Esophagus squamous epithelium (tissue), 5 donors: ENCODE measurements around the gene ME2. TPM values are rescaled to one million over a fixed set of nuclear protein-coding genes. Genes with fewer than 3 reads are reported as not detected.
"Not testable (repeated sequence)": the region's sequence is repeated elsewhere in the genome, so short reads cannot be mapped to it uniquely, and the experiment has no call there.

Source experiments
- DNase-seq: peaks from one replicate; lab custom pipeline; 2025; lab: John Stamatoyannopoulos, UW
- H3K27ac ChIP-seq, 4 donors: fragments of 200-600 bp; sonication (generic); one replicate each; pipeline ENCODE4 v1.5.1; 2016 to 2019; ENCODE audit warnings: mild to moderate bottlenecking in 1 of 4
- H3K27me3 ChIP-seq, 4 donors: fragments of 200-600 bp; sonication (generic); 1 replicate in 3 of 4; 2 replicates in 1 of 4; pipeline versions ENCODE4 v1.5.1 to v1.6.0; 2017 to 2021; ENCODE audit warnings: antibody characterized with exemption in 1 of 4
- H3K36me3 ChIP-seq, 3 donors: fragments of 200-600 bp; sonication (generic); one replicate each; pipeline ENCODE4 v1.5.1; 2016 to 2019
- H3K4me1 ChIP-seq, 3 donors: fragments of 200-600 bp; sonication (generic); one replicate each; pipeline ENCODE4 v1.5.1; 2017 to 2019
- H3K4me3 ChIP-seq, 4 donors: fragments of 200-600 bp; sonication (generic); 1 replicate in 3 of 4; 2 replicates in 1 of 4; pipeline ENCODE4 v1.5.1; 2016 to 2019; ENCODE audit warnings: mild to moderate bottlenecking in 2 of 4, moderate library complexity in 1 of 4
- H3K9me3 ChIP-seq, 3 donors: fragments of 200-600 bp; sonication (generic); one replicate each; pipeline ENCODE4 v1.5.1; 2016 to 2019
- CTCF ChIP-seq, 6 experiments: fragments of 450-650 bp in 4 of 6; fragments of 200-600 bp in 2 of 6; sonication (generic) in 2 of 6; IDR thresholded peaks; one replicate each; pipeline ENCODE4 v1.5.1; 2016 to 2019; ENCODE audit warnings: antibody characterized with exemption in 6 of 6, mild to moderate bottlenecking in 4 of 6, moderate library complexity in 4 of 6
- POLR2A ChIP-seq, 4 donors: fragments of 450-650 bp; IDR thresholded peaks; one replicate each; pipeline ENCODE4 v1.6.1; 2017; ENCODE audit warnings: antibody characterized with exemption in 4 of 4, mild to moderate bottlenecking in 4 of 4, moderate library complexity in 3 of 4
- WGBS, 2 donors: methylation state at CpG; one replicate each; pipeline ENCODE4 v1.1.5; 2018; 5-methylcytosine and 5-hydroxymethylcytosine counted together
- intact Hi-C: fragments of 100-400 bp; cut with DNase I; formaldehyde crosslinking; loops from one replicate; pipeline ENCODE4 v1.15.0; 2022
- total RNA-seq, 4 donors: library from RNA; depleted of rRNA; stranded (reverse); fragments of >200 nt; gene quantifications; one replicate each; pipeline ENCODE4 v1.1.0, GENCODE V29; 2016
- donor health status: DM: yes; HTN: yes; CAD: no.

ME2 gene
- total RNA-seq, 4 donors from 2014 or later = 18.5 to 32.2 (median 25.5) TPM

GRCh38 chr18:50938912-50939311 is 60.0 kb downstream of the ME2 start:
- DNase-seq = no peak
- intact Hi-C loops = no loop called here
- TF ChIP-seq CTCF (IDR thresholded peaks at IDR 0.05) (no peak), POLR2A (IDR thresholded peaks at IDR 0.05) (no peak)
- H3K4me1 ChIP-seq = peaks cover 0 to under 1% (median 0%) of the 10 kb centered on the region in 3 donors
- H3K27ac ChIP-seq = no peak overlapping the region
- H3K36me3 ChIP-seq = peaks cover 0 to 46% (median 0%) of the 10 kb centered on the region in 3 donors
- WGBS, 2 donors = 92 to 100% methylated on average over 2 of the region's 2 CpGs
- no peaks in the 10 kb centered on the region for H3K27me3 ChIP-seq
- no peaks in the 10 kb centered on the region for H3K9me3 ChIP-seq
- H3K4me3 ChIP-seq = no peak overlapping the region

GRCh38 chr18:50944245-50944932 is 65.5 kb downstream of the ME2 start:
- 78 to 91% methylated on average over 4 of the region's 4 CpGs for WGBS, 2 donors
- no peak overlapping the region for H3K4me3 ChIP-seq
- peak overlapping the region in 1 of 4 donors; percentile 25 for H3K27ac ChIP-seq
- no peak for DNase-seq
- H3K36me3 ChIP-seq = peaks cover 0 to 50% (median 0%) of the 10 kb centered on the region in 3 donors
- H3K4me1 ChIP-seq = peaks cover 0 to 10% (median 0%) of the 10 kb centered on the region in 3 donors
- intact Hi-C loops = no loop called here
- no peak for TF ChIP-seq POLR2A (IDR thresholded peaks at IDR 0.05)
- TF ChIP-seq CTCF (IDR thresholded peaks at IDR 0.05) = no peak
- H3K9me3 ChIP-seq = no peaks in the 10 kb centered on the region
- H3K27me3 ChIP-seq = no peaks in the 10 kb centered on the region

GRCh38 chr18:50945918-50946317 is 67.0 kb downstream of the ME2 start:
- intact Hi-C loops, H3K27ac ChIP-seq, DNase-seq, H3K27me3 ChIP-seq, H3K4me3 ChIP-seq, H3K9me3 ChIP-seq: not testable (repeated sequence)
- 95% methylated on average over 2 of the region's 2 CpGs for WGBS, 2 donors
- Histone ChIP-seq H3K36me3 (peaks cover 0 to 36% (median 0%) of the 10 kb centered on the region in 3 donors), H3K4me1 (peaks cover 0 to 10% (median 0%) of the 10 kb centered on the region in 3 donors)

- H3K27me3 ChIP-seq = no peaks in the 10 kb centered on the region
- no peak overlapping the region for H3K4me3 ChIP-seq
- no peak overlapping the region for H3K27ac ChIP-seq
- no peak for DNase-seq
- 22 to 29% methylated on average over 1 of the region's 1 CpG for WGBS, 2 donors
- intact Hi-C loops = no loop called here
- TF ChIP-seq POLR2A (IDR thresholded peaks at IDR 0.05) (no peak), CTCF (IDR thresholded peaks at IDR 0.05) (no peak)
- no peaks in the 10 kb centered on the region for H3K9me3 ChIP-seq
- peaks cover 0 to 34% (median 0%) of the 10 kb centered on the region in 3 donors for H3K36me3 ChIP-seq
- H3K4me1 ChIP-seq = peaks cover 0 to 10% (median 0%) of the 10 kb centered on the region in 3 donors
These were observed 69.0 kb downstream of the ME2 start for GRCh38 chr18:50947899-50948298.

- intact Hi-C loops = no loop called here
- DNase-seq = no peak
- Histone ChIP-seq H3K9me3 (no peaks in the 10 kb centered on the region), H3K27me3 (no peaks in the 10 kb centered on the region), H3K27ac (no peak overlapping the region), H3K4me1 (peaks cover 0 to 7% (median 0%) of the 10 kb centered on the region in 3 donors), H3K36me3 (peaks cover 0 to 21% (median 0%) of the 10 kb centered on the region in 3 donors), H3K4me3 (no peak overlapping the region)
- 89 to 90% methylated on average over 6 of the region's 6 CpGs for WGBS, 2 donors
- TF ChIP-seq CTCF (IDR thresholded peaks at IDR 0.05) = no peak
- TF ChIP-seq POLR2A (IDR thresholded peaks at IDR 0.05) = no peak
These were observed 70.3 kb downstream of the ME2 start for GRCh38 chr18:50949185-50949584.
